ENCODE data around the gene ZFAND3.
"Not testable (repeated sequence)": the region's sequence is repeated elsewhere in the genome, so short reads cannot be mapped to it uniquely, and the experiment has no call there.

GRCh38 chr6:37893734-37894133 lies 74.2 kb downstream of the ZFAND3 start:
- not testable (repeated sequence) for TF ChIP-seq CTCF (conservative IDR thresholded peaks at IDR 0.05; ENCODE audit: low read depth, low read length); EZH2 (IDR thresholded peaks at IDR 0.05; ENCODE audit: low read length, unreplicated experiment)

All from PC-3 (cell line).